NCI-H524 treated with DMSO at 0.1 percent for 48 hours (cell line): ENCODE results near the gene S100A8.
A peak's percentile ranks its signal among the peaks of the same experiment; 100 is the strongest.
"Not testable (repeated sequence)": the region's sequence is repeated elsewhere in the genome, so short reads cannot be mapped to it uniquely, and the experiment has no call there.

Experiments used
- DNase-seq: peaks from one replicate; lab custom pipeline; 2025; lab: John Stamatoyannopoulos, UW

The S100A8 gene

DNA sequence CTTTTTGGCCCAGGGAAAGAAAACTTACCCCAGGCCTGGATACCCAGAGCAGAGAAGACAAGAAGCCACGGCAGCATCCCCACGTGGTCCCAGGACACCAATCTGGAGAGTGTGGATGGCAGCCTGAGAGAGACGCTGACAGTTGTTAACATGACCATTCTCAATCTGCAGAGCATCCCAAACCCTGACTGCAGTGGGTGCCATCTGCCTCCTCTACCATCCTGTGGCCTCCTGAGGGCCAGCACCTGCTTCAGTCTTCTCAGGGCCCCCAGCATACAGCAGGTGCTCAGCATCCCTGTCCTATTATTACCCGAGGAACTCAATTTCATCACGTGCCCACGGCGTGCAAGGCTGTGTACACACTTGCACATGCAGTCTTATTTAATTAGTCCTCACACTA, 43.0 kb downstream of the S100A8 start:
- DNase-seq, result peak; percentile 42

DNA sequence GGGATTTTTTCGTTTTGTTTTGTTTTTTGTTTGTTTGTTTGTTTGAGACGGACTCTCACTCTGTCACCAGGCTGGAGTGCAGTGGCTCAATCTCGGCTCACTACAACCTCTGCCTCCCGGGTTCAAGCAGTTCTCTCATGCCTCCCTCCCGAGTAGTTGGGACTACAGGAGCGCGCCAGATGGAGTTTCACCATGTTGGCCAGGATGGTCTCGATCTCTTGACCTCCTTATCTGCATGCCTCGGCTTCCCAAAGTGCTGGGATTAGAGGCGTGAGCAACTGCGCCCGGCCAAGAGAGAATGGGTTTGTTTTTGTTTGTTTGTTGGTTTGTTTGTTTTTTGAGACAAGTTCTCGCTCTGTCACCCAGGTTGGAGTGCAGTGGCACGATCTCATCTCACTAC, 43.8 kb downstream of the S100A8 start:
- not testable (repeated sequence) for DNase-seq

GRCh38 chr1:153346077-153346723, 44.7 kb downstream of the S100A8 start:
- DNase-seq, result no peak

DNA sequence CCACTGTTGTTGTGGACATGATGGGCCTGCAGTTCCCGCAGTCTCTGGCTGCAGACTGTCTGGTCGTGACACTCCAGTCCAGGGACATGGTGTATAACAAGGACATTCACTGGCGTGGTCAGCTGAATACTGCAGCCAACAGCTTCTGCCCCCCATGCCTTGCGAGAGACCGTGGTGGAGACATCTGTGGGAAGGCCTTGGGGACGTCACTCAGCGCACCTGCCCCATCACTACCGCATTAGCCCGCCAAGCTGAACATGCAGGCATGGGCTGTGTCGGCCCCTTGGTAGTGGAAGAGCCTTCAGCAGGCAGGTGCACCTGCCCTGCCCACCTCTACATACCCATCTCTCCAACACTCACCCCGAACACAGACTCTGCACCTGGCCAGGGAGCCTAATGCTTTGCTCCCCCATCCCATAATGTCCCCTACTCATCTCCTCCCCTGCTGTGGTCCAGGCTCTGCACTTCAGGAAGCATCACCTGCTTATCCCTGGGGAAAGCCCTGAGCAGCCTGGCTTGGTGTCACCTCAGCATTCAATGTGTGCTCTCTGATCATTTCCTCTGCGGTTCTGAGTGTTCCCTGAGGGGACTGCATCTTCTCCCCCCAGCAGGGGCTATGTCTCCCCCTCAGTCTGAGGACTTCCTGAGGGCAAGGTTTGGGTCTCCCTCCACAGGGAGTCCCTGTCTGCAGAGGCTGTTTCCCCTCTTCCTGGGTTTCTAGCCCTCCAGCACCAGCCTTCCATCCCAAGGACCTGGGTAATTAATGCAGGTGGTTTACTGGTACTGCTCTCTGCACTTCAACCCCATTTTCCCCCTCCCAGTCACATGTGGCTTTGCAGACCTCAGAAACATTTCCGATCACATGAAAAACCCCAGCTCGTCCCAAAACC, 45.4 kb downstream of the S100A8 start:
- no peak for DNase-seq

- no peak for DNase-seq
Observed at GRCh38 chr1:153344718-153345025, 46.2 kb downstream of the S100A8 start.

DNA sequence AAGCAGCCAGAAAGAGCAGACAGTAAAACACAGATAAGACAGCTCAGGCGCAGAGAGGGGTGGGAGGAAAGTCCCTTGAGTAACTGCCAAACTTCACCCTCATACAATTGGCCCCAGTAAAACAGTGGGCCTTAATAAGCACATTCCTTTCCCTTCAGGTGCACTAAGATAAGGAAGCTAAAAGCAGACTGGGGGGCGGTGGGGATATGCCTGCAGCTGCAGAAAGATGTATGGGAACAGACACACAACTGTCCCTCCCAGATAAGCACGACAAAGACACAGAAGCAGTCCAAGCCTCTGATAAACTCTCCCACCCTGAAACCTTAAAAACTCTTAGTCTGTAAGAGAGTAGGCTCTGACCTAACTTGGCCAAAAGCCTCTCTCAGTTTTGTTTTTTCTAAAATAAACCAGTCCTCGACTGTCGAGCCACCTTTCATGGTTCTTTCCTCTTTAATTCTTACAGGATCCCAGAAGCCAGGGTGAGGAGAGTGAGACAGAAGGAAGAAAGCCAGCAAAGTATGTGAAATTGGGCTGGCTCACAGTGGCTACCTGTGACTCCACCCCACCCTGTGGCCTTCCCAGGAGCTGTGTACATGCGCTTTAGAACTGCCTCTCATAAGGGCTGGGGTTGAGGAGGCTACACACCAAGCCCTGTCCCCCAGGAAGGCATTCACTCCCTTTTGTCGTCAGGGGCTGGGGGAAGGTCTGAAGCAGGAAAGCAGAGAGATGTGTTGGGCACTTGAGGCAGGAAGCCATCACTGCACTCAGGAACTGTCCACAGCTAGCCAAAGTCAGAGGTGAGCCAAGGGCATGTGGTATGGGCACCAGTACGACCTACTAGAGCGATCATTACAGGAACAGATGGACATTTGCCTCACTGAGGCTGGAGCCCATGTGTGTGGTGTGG, 46.8 kb downstream of the S100A8 start:
- no peak for DNase-seq

DNA sequence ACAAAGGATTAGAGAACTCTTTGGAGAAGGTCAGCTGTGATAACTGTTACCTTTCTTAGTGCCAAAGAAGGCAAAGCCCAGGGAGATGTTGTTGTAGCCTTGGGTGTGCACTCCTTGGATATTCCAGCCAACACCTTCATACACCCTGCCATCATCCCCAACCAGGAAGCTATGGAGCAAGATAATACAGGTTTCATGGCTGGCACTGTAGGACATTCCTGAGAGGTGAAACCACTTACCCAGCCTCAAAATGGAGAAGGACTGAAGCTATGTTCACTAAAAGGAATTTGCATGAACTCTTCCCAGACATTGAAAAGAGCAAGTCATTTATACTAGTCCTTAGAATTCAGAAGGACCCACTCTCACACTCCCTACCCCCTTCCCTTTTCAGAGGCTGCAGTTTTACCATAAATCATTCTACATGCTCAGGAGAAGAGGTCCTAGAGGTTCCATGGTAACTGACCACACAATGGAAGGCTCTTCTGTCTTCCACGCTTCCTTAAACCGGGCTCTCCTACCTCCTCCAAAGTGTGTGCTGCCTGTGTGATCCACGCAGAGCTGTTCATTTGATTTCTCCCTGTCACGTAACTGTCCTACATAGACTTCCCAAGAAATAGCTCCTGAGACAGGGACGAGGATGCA, 47.7 kb downstream of the S100A8 start:
- DNase-seq, result no peak

GRCh38 chr1:153342178-153342577, 48.7 kb downstream of the S100A8 start:
- DNase-seq, result no peak

- no peak for DNase-seq
Observed at GRCh38 chr1:153341431-153341934, 49.4 kb downstream of the S100A8 start.

GRCh38 chr1:153340356-153340755, 50.5 kb downstream of the S100A8 start:
- no peak for DNase-seq
